DOHH2 (cell line): ENCODE measurements around the gene TFCP2L1.

Source experiments
- H3F3A ChIP-seq: fragments of 200-600 bp; sonication (generic), shearing (Covaris generic); 2 replicates; pipeline ENCODE4 v1.6.0; 2016; ENCODE audit warnings: antibody characterized with exemption, mild to moderate bottlenecking; ENCODE audit not compliant: control insufficient read depth, insufficient read depth
- H3K27ac ChIP-seq: fragments of 200-600 bp; sonication (generic); 2 replicates; pipeline ENCODE4 v1.5.1; 2014; ENCODE audit warnings: low read depth, mild to moderate bottlenecking, low read length, moderate library complexity
- H3K27me3 ChIP-seq: fragments of 200-600 bp; sonication (generic); 2 replicates; pipeline ENCODE4 v1.6.1; 2014; ENCODE audit warnings: mild to moderate bottlenecking, low read length, mixed read lengths; ENCODE audit not compliant: control insufficient read depth
- H3K36me3 ChIP-seq: fragments of 200-600 bp; sonication (generic); 2 replicates; pipeline ENCODE4 v1.6.1; 2014; ENCODE audit warnings: mild to moderate bottlenecking, low read length, moderate library complexity, mixed read lengths; ENCODE audit not compliant: control insufficient read depth
- H3K4me1 ChIP-seq: fragments of 200-600 bp; sonication (generic); 2 replicates; pipeline ENCODE4 v1.6.1; 2014; ENCODE audit warnings: mild to moderate bottlenecking, low read length, mixed read lengths; ENCODE audit not compliant: control insufficient read depth
- H3K4me2 ChIP-seq: fragments of 200-600 bp; sonication (generic); 2 replicates; pipeline ENCODE4 v1.6.0; 2014; ENCODE audit warnings: mild to moderate bottlenecking, low read length, moderate library complexity
- H3K4me3 ChIP-seq: fragments of 200-600 bp; sonication (generic); 2 replicates; pipeline ENCODE4 v1.5.1; 2014; ENCODE audit warnings: mild to moderate bottlenecking, low read length, mixed read lengths
- H3K79me2 ChIP-seq: fragments of 200-600 bp; sonication (generic); 2 replicates; pipeline ENCODE4 v1.6.1; 2014; ENCODE audit warnings: mild to moderate bottlenecking, low read length, mixed read lengths; ENCODE audit not compliant: control insufficient read depth
- H3K9me2 ChIP-seq: fragments of 200-600 bp; sonication (generic); replicated peaks from 2 replicates; pipeline ENCODE4 v1.6.1; 2014; ENCODE audit warnings: mild to moderate bottlenecking, low read length, mixed read lengths; ENCODE audit not compliant: control insufficient read depth
- H3K9me3 ChIP-seq: fragments of 200-600 bp; sonication (generic); 2 replicates; pipeline ENCODE4 v1.6.1; 2014; ENCODE audit warnings: antibody characterized with exemption, low read length, mixed read lengths; ENCODE audit not compliant: control insufficient read depth, insufficient read depth
- H4K20me1 ChIP-seq: fragments of 200-600 bp; sonication (generic); 2 replicates; pipeline ENCODE4 v1.6.0; 2014; ENCODE audit warnings: low read depth, mild to moderate bottlenecking, antibody characterized with exemption, low read length, moderate library complexity; ENCODE audit not compliant: control insufficient read depth, insufficient read depth
- EZH2phosphoT487 ChIP-seq: fragments of 200-600 bp; sonication (generic); IDR thresholded peaks from 2 replicates; pipeline ENCODE4 v1.6.1; 2017; ENCODE audit warnings: borderline replicate concordance, mild to moderate bottlenecking, antibody characterized with exemption, low read length, moderate library complexity, mixed read lengths
- TF ChIP-seq, protein P1 (sequence below): fragments of 200-600 bp; sonication (generic); IDR thresholded peaks from one replicate; pipeline ENCODE4 v1.5.1; 2014; ENCODE audit warnings: antibody characterized with exemption, mild to moderate bottlenecking, low read depth, low read length; ENCODE audit not compliant: poor library complexity, severe bottlenecking

The TFCP2L1 gene

DNA sequence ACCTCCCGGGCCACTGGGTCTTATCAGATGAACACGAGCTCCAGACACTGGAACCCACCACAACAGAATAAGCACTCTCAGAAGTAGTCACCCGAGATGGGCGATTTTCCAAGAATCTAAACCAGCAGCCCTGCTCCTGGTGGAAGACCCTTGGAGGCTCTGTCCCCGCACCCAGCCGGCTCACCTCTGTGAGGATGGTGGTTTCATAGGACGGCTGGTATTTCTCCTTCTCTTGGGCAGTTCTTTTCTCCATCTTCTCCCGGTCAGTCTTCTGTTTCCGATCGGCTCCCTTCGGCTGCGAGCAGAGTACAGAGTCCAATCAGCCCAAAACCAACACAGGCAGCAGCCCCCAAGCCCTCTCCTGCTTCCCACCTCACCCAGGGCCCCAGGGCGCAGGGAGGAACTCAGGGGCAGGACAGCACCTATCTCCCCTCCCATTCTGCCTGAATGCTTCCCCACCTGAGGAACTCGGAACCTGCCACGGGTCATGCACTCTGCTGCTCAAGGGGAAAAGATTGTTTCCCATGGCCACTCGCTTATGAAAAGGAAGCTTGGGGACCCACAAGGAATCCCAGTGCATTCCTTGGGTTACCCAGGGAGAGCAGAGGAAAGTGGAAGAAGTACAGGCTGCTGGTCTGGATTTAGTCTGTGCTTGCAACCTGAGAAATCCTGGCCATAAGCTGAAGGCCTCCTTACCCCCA, 42.7 kb downstream of the TFCP2L1 start:
- TF ChIP-seq EZH2phosphoT487: no peak
- TF ChIP-seq, protein P1, sequence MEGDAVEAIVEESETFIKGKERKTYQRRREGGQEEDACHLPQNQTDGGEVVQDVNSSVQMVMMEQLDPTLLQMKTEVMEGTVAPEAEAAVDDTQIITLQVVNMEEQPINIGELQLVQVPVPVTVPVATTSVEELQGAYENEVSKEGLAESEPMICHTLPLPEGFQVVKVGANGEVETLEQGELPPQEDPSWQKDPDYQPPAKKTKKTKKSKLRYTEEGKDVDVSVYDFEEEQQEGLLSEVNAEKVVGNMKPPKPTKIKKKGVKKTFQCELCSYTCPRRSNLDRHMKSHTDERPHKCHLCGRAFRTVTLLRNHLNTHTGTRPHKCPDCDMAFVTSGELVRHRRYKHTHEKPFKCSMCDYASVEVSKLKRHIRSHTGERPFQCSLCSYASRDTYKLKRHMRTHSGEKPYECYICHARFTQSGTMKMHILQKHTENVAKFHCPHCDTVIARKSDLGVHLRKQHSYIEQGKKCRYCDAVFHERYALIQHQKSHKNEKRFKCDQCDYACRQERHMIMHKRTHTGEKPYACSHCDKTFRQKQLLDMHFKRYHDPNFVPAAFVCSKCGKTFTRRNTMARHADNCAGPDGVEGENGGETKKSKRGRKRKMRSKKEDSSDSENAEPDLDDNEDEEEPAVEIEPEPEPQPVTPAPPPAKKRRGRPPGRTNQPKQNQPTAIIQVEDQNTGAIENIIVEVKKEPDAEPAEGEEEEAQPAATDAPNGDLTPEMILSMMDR: no peak

DNA sequence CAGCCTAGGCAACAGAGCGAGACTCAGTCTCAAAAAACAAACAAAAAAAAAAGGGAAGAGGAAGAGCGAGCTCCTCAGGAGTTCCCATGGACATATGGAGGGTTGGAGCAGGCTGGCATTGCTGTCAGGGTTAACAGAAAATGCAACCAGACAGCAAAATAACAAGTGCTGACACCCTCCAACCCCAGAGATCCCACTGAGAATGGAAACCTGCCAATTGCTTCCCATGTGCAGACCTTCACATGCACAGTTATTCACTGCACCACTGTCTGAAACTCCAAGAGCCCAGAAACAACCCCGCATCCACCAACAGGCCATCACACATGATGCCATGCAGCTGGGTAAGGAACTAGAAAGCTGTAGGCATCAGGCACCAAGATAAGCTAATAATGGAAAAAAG, 43.5 kb downstream of the TFCP2L1 start:
- TF ChIP-seq, protein P1: no peak
- TF ChIP-seq EZH2phosphoT487: no peak
- no peaks in the 10 kb centered on the region for H3K9me2 ChIP-seq
- no peak overlapping the region for H3K27ac ChIP-seq
- no peak overlapping the region for H3K4me2 ChIP-seq
- no peak overlapping the region for H3K4me3 ChIP-seq
- H3F3A ChIP-seq: no peaks in the 10 kb centered on the region
- H3K27me3 ChIP-seq: no peaks in the 10 kb centered on the region
- H3K79me2 ChIP-seq: no peaks in the 10 kb centered on the region
- H3K4me1 ChIP-seq: no peaks in the 10 kb centered on the region
- no peaks in the 10 kb centered on the region for H3K36me3 ChIP-seq
- H4K20me1 ChIP-seq: no peaks in the 10 kb centered on the region
- H3K9me3 ChIP-seq: no peaks in the 10 kb centered on the region

More for the DNA sequence above, 42.7 kb downstream of the TFCP2L1 start:
- no peak overlapping the region for H3K4me2 ChIP-seq
- no peaks in the 10 kb centered on the region for H3K36me3 ChIP-seq
- H3K4me3 ChIP-seq: no peak overlapping the region
- no peaks in the 10 kb centered on the region for H3K9me2 ChIP-seq
- H3K27ac ChIP-seq: no peak overlapping the region
- no peaks in the 10 kb centered on the region for H3K27me3 ChIP-seq
- H3F3A ChIP-seq: no peaks in the 10 kb centered on the region
- no peaks in the 10 kb centered on the region for H4K20me1 ChIP-seq
- H3K79me2 ChIP-seq: no peaks in the 10 kb centered on the region
- H3K4me1 ChIP-seq: no peaks in the 10 kb centered on the region
- H3K9me3 ChIP-seq: no peaks in the 10 kb centered on the region

DNA sequence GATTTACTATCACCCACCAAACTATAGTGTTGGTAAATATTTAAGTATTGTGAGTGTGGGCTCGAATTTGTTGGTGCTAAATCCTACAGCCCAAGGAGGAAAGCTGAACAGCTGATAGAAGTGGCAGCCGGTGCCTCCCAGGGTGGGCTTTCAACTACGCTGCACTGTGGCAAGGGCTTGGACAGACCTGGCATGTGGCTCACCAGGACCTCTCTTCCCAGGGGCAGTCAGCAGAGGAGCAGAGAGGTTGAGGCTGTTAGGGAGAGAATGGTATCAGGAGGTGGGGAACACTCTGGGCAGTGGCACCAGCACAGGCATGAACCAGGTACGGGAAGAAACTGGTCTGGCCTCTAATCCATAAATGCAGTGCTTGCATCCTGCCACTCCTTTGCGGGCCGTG, 44.6 kb downstream of the TFCP2L1 start:
- Histone ChIP-seq H3F3A (no peaks in the 10 kb centered on the region), H3K4me2 (no peak overlapping the region), H3K4me1 (no peaks in the 10 kb centered on the region), H3K79me2 (no peaks in the 10 kb centered on the region), H4K20me1 (no peaks in the 10 kb centered on the region), H3K27ac (no peak overlapping the region), H3K27me3 (no peaks in the 10 kb centered on the region), H3K9me3 (no peaks in the 10 kb centered on the region), H3K4me3 (no peak overlapping the region), H3K36me3 (no peaks in the 10 kb centered on the region), H3K9me2 (no peaks in the 10 kb centered on the region)
- no peak for TF ChIP-seq EZH2phosphoT487
- TF ChIP-seq, protein P1: no peak
